ENCODE measurements around the gene MAS1L. TPM values are rescaled to one million over a fixed set of nuclear protein-coding genes. Genes with fewer than 3 reads are reported as not detected.

The MAS1L gene
- polyA plus RNA-seq, 1 experiment, result not detected

DNA sequence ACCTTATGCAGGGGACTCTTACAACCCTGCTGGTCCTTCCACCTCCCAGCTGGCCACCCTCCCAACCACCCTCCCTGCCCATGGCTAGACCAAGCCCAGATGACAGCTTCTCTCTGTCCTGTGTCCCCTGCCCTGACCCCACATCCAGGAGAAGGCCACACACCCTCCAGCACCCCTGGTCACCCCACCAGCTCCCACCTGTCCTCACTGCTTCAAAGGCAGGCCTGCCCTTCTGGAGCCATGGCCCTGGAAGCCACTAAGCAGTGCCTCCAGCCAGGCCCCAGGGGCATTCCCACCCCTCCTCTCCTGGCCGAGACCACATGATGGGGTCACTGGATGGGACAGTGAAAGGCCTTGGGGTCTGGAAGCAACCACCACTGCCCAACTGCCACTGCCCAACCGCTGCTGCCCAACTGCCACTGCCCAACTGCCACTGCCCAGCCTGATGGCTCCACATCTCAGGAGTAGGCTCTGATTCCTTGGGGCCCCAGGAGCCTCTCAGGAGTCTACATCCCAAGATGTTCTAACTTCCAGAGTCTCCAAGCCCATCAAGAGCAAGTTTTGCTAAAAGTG lies 41.3 kb upstream of the MAS1L start:
- CTCF ChIA-PET, result no interaction called here
- TF ChIP-seq, protein P1, sequence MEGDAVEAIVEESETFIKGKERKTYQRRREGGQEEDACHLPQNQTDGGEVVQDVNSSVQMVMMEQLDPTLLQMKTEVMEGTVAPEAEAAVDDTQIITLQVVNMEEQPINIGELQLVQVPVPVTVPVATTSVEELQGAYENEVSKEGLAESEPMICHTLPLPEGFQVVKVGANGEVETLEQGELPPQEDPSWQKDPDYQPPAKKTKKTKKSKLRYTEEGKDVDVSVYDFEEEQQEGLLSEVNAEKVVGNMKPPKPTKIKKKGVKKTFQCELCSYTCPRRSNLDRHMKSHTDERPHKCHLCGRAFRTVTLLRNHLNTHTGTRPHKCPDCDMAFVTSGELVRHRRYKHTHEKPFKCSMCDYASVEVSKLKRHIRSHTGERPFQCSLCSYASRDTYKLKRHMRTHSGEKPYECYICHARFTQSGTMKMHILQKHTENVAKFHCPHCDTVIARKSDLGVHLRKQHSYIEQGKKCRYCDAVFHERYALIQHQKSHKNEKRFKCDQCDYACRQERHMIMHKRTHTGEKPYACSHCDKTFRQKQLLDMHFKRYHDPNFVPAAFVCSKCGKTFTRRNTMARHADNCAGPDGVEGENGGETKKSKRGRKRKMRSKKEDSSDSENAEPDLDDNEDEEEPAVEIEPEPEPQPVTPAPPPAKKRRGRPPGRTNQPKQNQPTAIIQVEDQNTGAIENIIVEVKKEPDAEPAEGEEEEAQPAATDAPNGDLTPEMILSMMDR (IDR thresholded peaks at IDR 0.05; ENCODE audit: low read depth, low read length), result no peak
- Histone ChIP-seq H3K9me3 (ENCODE audit: control insufficient read depth, insufficient read depth, low read length) (no peaks in the 10 kb centered on the region; the same call in 1 of the 2 replicates), H3K4me3 (ENCODE audit: low read depth, low read length) (no peak overlapping the region), H3K27me3 (ENCODE audit: control insufficient read depth, insufficient read depth, low read length) (no peaks in the 10 kb centered on the region), H3K27ac (ENCODE audit: low read depth, low read length) (no peak overlapping the region)
- no peak for DNase-seq (ENCODE audit: low read depth, low spot score)
- POLR2A ChIA-PET, result no interaction called here

DNA sequence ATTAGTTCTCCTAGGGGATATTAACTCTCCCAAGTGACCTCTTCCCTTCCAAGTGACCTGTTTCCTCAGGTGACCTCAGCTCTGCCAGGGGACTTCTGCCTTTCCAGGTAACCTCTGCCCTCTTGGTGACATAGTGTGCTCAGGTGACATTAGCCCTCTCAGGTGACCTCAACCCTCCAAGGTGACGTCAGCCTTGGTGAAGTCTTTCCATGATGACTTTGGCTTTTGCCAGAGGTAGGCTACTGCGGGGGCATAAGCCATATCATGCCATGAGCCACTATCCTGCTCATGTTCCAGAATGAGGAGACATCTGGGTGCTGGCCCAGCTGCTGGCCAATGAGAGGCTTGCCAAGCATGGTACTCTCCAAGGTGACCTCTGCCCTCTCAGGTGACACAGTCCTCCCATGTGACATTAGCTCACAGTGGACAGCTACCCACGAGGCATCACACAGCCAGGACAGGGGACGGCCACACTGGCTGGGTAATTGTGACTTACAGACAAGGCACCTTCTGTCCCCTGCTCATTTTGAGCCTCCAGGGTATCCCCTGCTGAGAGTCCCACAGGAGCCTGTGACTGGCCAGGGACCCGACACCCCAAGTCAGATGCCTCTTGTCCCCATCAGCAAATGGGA lies 40.7 kb upstream of the MAS1L start:
- Histone ChIP-seq H3K9me3 (ENCODE audit: control insufficient read depth, insufficient read depth, low read length) (no peaks in the 10 kb centered on the region; the same call in 1 of the 2 replicates), H3K4me3 (ENCODE audit: low read depth, low read length) (no peak overlapping the region), H3K27me3 (ENCODE audit: control insufficient read depth, insufficient read depth, low read length) (no peaks in the 10 kb centered on the region), H3K27ac (ENCODE audit: low read depth, low read length) (no peak overlapping the region)
- ChIA-PET POLR2A (no interaction called here), CTCF (no interaction called here)
- TF ChIP-seq, protein P1 (IDR thresholded peaks at IDR 0.05; ENCODE audit: low read depth, low read length), result no peak
- DNase-seq (ENCODE audit: low read depth, low spot score), result no peak

DNA sequence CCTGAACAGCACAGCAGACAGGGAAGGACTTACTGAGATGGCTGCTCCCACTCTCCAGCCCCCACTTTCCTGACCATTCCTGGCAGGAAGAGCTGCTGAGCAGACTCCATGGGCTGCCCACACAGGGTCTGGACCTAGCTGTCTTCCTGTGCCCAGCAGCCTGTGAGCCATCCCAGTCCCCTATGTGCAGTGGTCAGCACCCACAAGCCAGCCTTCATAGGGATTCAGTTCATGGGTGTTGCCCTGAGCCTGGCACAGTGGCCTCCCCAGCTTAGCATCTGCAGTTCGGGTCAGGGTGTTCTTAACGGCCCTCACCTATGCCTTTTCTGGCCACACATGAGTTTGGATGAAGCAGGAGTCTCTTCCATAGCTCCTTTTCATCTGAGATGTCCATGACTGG lies 39.8 kb upstream of the MAS1L start:
- ChIA-PET CTCF (no interaction called here), POLR2A (no interaction called here)
- Histone ChIP-seq H3K27me3 (ENCODE audit: control insufficient read depth, insufficient read depth, low read length) (no peaks in the 10 kb centered on the region), H3K9me3 (ENCODE audit: control insufficient read depth, insufficient read depth, low read length) (no peaks in the 10 kb centered on the region; the same call in 1 of the 2 replicates), H3K27ac (ENCODE audit: low read depth, low read length) (no peak overlapping the region), H3K4me3 (ENCODE audit: low read depth, low read length) (no peak overlapping the region)
- DNase-seq (ENCODE audit: low read depth, low spot score), result no peak
- TF ChIP-seq, protein P1 (IDR thresholded peaks at IDR 0.05; ENCODE audit: low read depth, low read length), result no peak

DNA sequence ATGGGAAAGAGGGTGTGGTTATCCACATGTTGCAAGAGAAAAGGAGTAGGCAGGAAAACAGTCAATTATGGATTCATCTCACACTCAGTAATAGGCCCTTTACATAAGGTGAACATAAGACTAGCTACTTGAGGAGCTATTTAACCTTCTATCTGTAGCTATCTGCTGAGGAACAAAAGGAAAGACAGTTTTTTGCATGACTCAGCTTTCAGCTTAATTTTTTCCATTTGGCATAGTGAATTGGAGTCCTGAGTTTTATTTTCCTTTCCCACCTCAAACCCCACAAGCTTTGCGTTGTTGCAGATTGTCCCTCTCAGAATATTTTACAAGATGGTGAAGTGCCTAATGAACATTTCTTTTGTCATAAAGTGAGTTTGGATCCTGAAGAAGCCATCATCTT lies 39.4 kb upstream of the MAS1L start:
- ChIA-PET CTCF (no interaction called here), POLR2A (no interaction called here)
- no peaks in the 10 kb centered on the region; the same call in 1 of the 2 replicates for H3K9me3 ChIP-seq (ENCODE audit: control insufficient read depth, insufficient read depth, low read length)
- no peaks in the 10 kb centered on the region for H3K27me3 ChIP-seq (ENCODE audit: control insufficient read depth, insufficient read depth, low read length)
- no peak overlapping the region for H3K27ac ChIP-seq (ENCODE audit: low read depth, low read length)
- H3K4me3 ChIP-seq (ENCODE audit: low read depth, low read length), result no peak overlapping the region
- TF ChIP-seq, protein P1 (IDR thresholded peaks at IDR 0.05; ENCODE audit: low read depth, low read length), result no peak
- DNase-seq (ENCODE audit: low read depth, low spot score), result no peak

DNA sequence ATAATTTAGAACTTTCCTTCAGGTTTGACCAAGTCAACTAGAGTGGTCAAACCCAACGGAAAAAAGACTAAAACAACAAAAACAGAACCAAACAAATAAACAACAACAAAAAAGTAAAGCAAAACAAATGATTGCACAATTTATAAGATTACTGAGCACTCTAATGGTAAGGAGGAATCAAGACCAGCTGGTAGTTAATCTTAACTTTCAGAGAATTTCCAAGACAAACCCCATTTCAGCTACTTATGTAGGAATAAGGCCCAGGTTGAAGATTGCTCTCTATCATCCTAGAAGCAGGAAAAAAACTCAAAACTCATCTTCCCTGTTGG lies 37.5 kb upstream of the MAS1L start:
- H3K9me3 ChIP-seq (ENCODE audit: control insufficient read depth, insufficient read depth, low read length), result no peaks in the 10 kb centered on the region; the same call in 1 of the 2 replicates
- H3K27ac ChIP-seq (ENCODE audit: low read depth, low read length), result no peak overlapping the region
- no peak for DNase-seq (ENCODE audit: low read depth, low spot score)
- no peak overlapping the region for H3K4me3 ChIP-seq (ENCODE audit: low read depth, low read length)
- TF ChIP-seq, protein P1 (IDR thresholded peaks at IDR 0.05; ENCODE audit: low read depth, low read length), result no peak
- ChIA-PET CTCF (interaction anchor here (1.1 to 1.5 kb wide), 2 partner anchors 21 to 124 kb away, joined by 3 read pairs; no protein-coding TSS in a partner anchor), POLR2A (no interaction called here)
- H3K27me3 ChIP-seq (ENCODE audit: control insufficient read depth, insufficient read depth, low read length), result no peaks in the 10 kb centered on the region
